Gastroesophageal sphincter (tissue), 4 donors: ENCODE data around the gene HLCS. TPM values are rescaled to one million over a fixed set of nuclear protein-coding genes. Genes with fewer than 3 reads are reported as not detected.

ENCODE experiments used
- ATAC-seq: fragments of 150-250 bp; one replicate; pipeline ENCODE4 v1.9.1; 2016; ENCODE audit warnings: mild to moderate bottlenecking, moderate library complexity
- H3K27ac ChIP-seq, 4 donors: fragments of 200-600 bp; sonication (generic) in 3 of 4; 1 replicate in 3 of 4; 2 replicates in 1 of 4; pipeline ENCODE4 v1.5.1; 2016 to 2019
- H3K27me3 ChIP-seq: fragments of 200-600 bp; sonication (generic); one replicate; pipeline ENCODE4 v1.5.1; 2019
- H3K36me3 ChIP-seq, 2 donors: fragments of 200-600 bp; sonication (generic); one replicate each; pipeline ENCODE4 v1.5.1; 2019; ENCODE audit warnings: control low read depth in 1 of 2
- H3K4me1 ChIP-seq, 3 donors: fragments of 200-600 bp; sonication (generic); 1 replicate in 2 of 3; 2 replicates in 1 of 3; pipeline ENCODE4 v1.5.1; 2016 to 2019; ENCODE audit warnings: control low read depth in 2 of 3
- H3K4me3 ChIP-seq, 2 donors: fragments of 200-600 bp; sonication (generic); one replicate each; pipeline ENCODE4 v1.5.1; 2019; ENCODE audit warnings: mild to moderate bottlenecking in 1 of 2, moderate library complexity in 1 of 2
- H3K9me3 ChIP-seq, 3 donors: fragments of 200-600 bp; sonication (generic); one replicate each; pipeline ENCODE4 v1.5.1; 2017 to 2019; ENCODE audit warnings: control low read depth in 2 of 3
- EP300 ChIP-seq: sonication (generic); formaldehyde crosslinking; IDR thresholded peaks from one replicate; pipeline ENCODE4 v1.6.1; 2017; ENCODE audit warnings: antibody characterized with exemption, mild to moderate bottlenecking
- POLR2A ChIP-seq, 2 donors: fragments of 450-650 bp; IDR thresholded peaks; one replicate each; pipeline ENCODE4 v1.6.1; 2017; ENCODE audit warnings: antibody characterized with exemption in 2 of 2, mild to moderate bottlenecking in 2 of 2, moderate library complexity in 1 of 2
- POLR2AphosphoS5 ChIP-seq: sonication (generic); formaldehyde crosslinking; IDR thresholded peaks from one replicate; pipeline ENCODE4 v1.6.1; 2017; ENCODE audit warnings: antibody characterized with exemption
- WGBS, 2 donors: methylation state at CpG; one replicate each; pipeline ENCODE4 v1.1.5; 2018; ENCODE audit warnings: low coverage in 1 of 2; 5-methylcytosine and 5-hydroxymethylcytosine counted together
- total RNA-seq, 4 donors: library from RNA; depleted of rRNA; stranded (reverse); fragments of >200 nt; gene quantifications; one replicate each; pipeline ENCODE4 v1.1.0, GENCODE V29; 2016
- TF ChIP-seq, protein P1 (sequence below), 4 experiments: fragments of 200-600 bp in 2 of 4; fragments of 450-650 bp in 2 of 4; sonication (generic) in 1 of 4; IDR thresholded peaks; one replicate each; pipeline ENCODE4 v1.5.1; 2017 to 2019; ENCODE audit warnings: antibody characterized with exemption in 4 of 4, mild to moderate bottlenecking in 2 of 4, moderate library complexity in 2 of 4

Gene HLCS
- total RNA-seq, 4 donors from 2014 or later = 14.4 to 33.3 (median 24.9) TPM

DNA sequence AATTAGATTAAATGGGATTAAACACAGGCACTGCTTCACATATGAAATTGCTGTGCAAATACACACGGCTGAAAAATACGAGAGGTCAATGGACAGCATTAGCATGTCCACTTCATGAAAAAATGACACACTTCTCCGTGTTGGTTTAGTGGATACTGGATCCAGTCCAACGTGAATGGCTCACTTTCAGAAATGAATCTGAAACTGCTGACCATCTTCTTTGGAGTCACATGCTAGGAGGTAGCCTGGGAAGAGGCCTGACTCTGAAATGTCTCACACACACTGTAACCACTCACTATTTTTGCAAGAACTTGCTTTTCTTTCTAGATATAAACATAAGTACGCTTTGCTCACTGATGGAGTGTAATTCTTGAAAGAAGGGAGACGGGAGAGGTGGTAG lies 127.3 kb downstream of the HLCS start:
- TF ChIP-seq EP300 = no peak
- TF ChIP-seq, protein P1, sequence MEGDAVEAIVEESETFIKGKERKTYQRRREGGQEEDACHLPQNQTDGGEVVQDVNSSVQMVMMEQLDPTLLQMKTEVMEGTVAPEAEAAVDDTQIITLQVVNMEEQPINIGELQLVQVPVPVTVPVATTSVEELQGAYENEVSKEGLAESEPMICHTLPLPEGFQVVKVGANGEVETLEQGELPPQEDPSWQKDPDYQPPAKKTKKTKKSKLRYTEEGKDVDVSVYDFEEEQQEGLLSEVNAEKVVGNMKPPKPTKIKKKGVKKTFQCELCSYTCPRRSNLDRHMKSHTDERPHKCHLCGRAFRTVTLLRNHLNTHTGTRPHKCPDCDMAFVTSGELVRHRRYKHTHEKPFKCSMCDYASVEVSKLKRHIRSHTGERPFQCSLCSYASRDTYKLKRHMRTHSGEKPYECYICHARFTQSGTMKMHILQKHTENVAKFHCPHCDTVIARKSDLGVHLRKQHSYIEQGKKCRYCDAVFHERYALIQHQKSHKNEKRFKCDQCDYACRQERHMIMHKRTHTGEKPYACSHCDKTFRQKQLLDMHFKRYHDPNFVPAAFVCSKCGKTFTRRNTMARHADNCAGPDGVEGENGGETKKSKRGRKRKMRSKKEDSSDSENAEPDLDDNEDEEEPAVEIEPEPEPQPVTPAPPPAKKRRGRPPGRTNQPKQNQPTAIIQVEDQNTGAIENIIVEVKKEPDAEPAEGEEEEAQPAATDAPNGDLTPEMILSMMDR (IDR thresholded peaks at IDR 0.05) = no peak
- TF ChIP-seq POLR2A (IDR thresholded peaks at IDR 0.05) = no peak
- TF ChIP-seq POLR2AphosphoS5 = no peak
- H3K9me3 ChIP-seq = no peaks in the 10 kb centered on the region
- H3K4me3 ChIP-seq = no peak overlapping the region
- H3K36me3 ChIP-seq = no peaks in the 10 kb centered on the region
- no peaks in the 10 kb centered on the region for H3K27me3 ChIP-seq
- no peaks in the 10 kb centered on the region for H3K4me1 ChIP-seq
- WGBS, 2 donors = 68 to 71% methylated on average over 6 of the region's 6 CpGs
- no peak overlapping the region for H3K27ac ChIP-seq
- no peak for ATAC-seq

DNA sequence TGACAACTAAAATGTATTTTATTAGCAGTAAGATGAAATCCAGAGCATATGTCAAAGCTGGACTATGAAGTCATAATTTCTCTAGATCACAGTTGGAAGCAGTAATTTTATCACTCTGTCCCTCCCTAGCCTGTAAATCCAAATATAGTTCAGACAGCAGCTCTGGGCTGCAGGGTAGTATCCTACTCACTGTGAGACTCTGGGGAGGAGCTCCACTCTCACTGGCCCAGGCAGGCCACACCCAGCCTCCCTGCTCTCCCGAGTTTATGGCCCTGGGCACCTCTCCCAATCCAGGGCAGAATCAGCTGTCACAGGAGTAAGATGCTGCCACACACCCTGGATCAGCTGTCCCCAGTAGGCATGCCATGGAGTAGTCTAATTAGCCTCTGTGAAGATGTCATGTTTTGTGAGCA lies 131.1 kb downstream of the HLCS start:
- TF ChIP-seq POLR2AphosphoS5 (no peak), EP300 (no peak), POLR2A (IDR thresholded peaks at IDR 0.05) (no peak)
- TF ChIP-seq, protein P1 (IDR thresholded peaks at IDR 0.05) = no peak
- H3K4me1 ChIP-seq = no peaks in the 10 kb centered on the region
- H3K27me3 ChIP-seq = no peaks in the 10 kb centered on the region
- no peaks in the 10 kb centered on the region for H3K36me3 ChIP-seq
- ATAC-seq = no peak
- H3K27ac ChIP-seq = no peak overlapping the region
- 33% methylated on average over 1 of the region's 1 CpG; no CpG with 5 or more reads in 1 of the 2 donors for WGBS, 2 donors
- H3K4me3 ChIP-seq = no peak overlapping the region
- no peaks in the 10 kb centered on the region for H3K9me3 ChIP-seq

DNA sequence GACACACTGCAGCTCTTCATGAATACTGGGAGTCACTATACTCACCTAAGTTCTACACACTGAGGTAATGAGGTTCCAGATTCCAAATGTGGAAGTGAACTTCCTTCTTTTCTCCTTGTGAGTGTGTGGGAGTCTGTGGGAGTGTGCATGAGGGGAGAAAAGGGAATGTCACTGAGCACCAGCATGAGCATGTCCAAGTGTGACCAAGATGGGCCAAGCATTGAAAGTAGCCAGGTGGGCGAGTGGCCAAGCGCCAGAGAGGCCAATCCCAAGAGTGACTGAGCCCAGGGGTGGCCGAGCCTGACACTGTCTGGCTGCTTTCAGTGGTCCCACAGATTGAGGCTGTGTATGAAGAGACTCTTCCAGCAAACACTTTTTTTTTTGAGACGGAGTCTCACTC lies 132.3 kb downstream of the HLCS start:
- Histone ChIP-seq H3K36me3 (no peaks in the 10 kb centered on the region), H3K4me1 (peaks cover 0 to under 1% (median 0%) of the 10 kb centered on the region in 3 donors), H3K27me3 (no peaks in the 10 kb centered on the region), H3K4me3 (no peak overlapping the region), H3K9me3 (no peaks in the 10 kb centered on the region), H3K27ac (no peak overlapping the region)
- TF ChIP-seq, protein P1 (IDR thresholded peaks at IDR 0.05) = no peak
- TF ChIP-seq POLR2A (IDR thresholded peaks at IDR 0.05) (no peak), EP300 (no peak), POLR2AphosphoS5 (no peak)
- no peak for ATAC-seq
- 100% methylated on average over 2 of the region's 4 CpGs; no CpG with 5 or more reads in 1 of the 2 donors for WGBS, 2 donors

DNA sequence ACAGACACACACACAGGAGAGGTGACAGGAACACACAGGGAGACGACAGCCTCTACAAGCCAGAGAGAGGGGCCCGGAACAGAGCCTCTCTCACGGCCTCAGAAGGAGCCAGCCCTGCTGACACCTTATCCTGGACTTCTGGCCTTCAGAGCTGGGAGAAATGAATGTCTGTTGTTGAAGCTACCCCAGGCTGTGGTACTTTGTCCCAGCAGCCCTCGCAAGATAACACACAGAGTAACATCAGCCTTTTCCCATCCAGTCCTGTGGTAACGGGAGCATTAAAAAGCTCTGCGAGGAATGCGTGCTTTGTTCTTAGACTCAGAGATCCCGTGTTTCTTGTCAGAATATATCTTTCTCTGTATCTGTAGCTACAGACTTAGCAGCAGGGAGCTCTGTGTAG lies 136.4 kb downstream of the HLCS start:
- TF ChIP-seq EP300 = no peak
- TF ChIP-seq, protein P1 (IDR thresholded peaks at IDR 0.05) = no peak
- TF ChIP-seq POLR2AphosphoS5 = no peak
- no peak for TF ChIP-seq POLR2A (IDR thresholded peaks at IDR 0.05)
- no peaks in the 10 kb centered on the region for H3K27me3 ChIP-seq
- peaks cover 0 to 7% (median 0%) of the 10 kb centered on the region in 3 donors for H3K4me1 ChIP-seq
- 93 to 95% methylated on average over 3 to 5 of the region's 8 CpGs for WGBS, 2 donors
- no peak for ATAC-seq
- H3K9me3 ChIP-seq = no peaks in the 10 kb centered on the region
- peaks cover 0 to 5% of the 10 kb centered on the region in 2 donors for H3K36me3 ChIP-seq
- H3K4me3 ChIP-seq = no peak overlapping the region
- H3K27ac ChIP-seq = no peak overlapping the region

DNA sequence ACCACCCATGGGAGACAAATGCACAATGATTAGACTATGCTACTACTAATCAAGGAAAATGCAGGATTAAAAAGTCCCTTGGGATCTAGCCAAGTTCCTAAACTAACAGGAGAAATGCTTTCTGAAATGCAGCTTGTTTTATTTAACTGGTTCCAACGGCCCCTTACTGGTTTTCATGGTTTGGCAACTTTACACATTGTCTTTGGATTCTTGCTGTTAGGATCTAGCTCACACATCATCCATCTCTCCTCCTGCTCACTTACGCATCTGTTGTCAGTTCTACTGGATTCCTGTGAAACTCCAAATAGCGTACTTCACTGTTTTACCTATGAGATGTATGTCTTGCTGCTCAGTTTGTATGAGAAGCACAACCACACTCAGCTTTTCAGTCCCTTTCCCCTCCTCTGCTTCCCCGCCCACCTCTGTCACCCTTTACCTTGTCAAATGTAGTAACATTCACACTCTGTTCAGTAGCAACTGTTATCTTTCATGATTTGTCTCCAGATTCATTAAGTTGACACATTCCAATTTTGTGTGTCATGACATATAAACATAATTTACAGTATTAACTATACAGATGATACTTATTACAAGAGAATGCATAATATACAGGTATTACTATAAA lies 137.5 kb downstream of the HLCS start:
- Histone ChIP-seq H3K36me3 (peaks cover 0 to 10% of the 10 kb centered on the region in 2 donors), H3K9me3 (no peaks in the 10 kb centered on the region), H3K27ac (no peak overlapping the region), H3K4me1 (peaks cover 0 to 7% (median 0%) of the 10 kb centered on the region in 3 donors), H3K27me3 (no peaks in the 10 kb centered on the region), H3K4me3 (no peak overlapping the region)
- 43 to 61% methylated on average over 4 of the region's 4 CpGs for WGBS, 2 donors
- ATAC-seq = no peak
- TF ChIP-seq, protein P1 (IDR thresholded peaks at IDR 0.05) = no peak
- TF ChIP-seq POLR2A (IDR thresholded peaks at IDR 0.05) (no peak), POLR2AphosphoS5 (no peak), EP300 (no peak)
